ENCODE data around the gene LARGE1.

- TF ChIP-seq, protein P1, sequence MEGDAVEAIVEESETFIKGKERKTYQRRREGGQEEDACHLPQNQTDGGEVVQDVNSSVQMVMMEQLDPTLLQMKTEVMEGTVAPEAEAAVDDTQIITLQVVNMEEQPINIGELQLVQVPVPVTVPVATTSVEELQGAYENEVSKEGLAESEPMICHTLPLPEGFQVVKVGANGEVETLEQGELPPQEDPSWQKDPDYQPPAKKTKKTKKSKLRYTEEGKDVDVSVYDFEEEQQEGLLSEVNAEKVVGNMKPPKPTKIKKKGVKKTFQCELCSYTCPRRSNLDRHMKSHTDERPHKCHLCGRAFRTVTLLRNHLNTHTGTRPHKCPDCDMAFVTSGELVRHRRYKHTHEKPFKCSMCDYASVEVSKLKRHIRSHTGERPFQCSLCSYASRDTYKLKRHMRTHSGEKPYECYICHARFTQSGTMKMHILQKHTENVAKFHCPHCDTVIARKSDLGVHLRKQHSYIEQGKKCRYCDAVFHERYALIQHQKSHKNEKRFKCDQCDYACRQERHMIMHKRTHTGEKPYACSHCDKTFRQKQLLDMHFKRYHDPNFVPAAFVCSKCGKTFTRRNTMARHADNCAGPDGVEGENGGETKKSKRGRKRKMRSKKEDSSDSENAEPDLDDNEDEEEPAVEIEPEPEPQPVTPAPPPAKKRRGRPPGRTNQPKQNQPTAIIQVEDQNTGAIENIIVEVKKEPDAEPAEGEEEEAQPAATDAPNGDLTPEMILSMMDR (IDR thresholded peaks at IDR 0.05; ENCODE audit: poor library complexity), result no peak
- no peak for TF ChIP-seq EZH2phosphoT487 (IDR thresholded peaks at IDR 0.05; ENCODE audit: low read depth, severe bottlenecking, unreplicated experiment)
Measured at GRCh38 chr22:33674357-33674756, 245.9 kb downstream of the LARGE1 start.

Data from hepatocyte (in vitro differentiated cells).